NB4 (cell line): ENCODE measurements around the gene ABHD5.

ENCODE experiments used
- DNase-seq: peaks from one replicate; pipeline ENCODE4 v3.0.0; 2010; ENCODE audit warnings: low read depth
- H3K4me3 ChIP-seq: one replicate; pipeline ENCODE4 v1.5.1; 2011; ENCODE audit warnings: mild to moderate bottlenecking, low read depth, low read length, moderate library complexity
- CTCF ChIP-seq: IDR thresholded peaks from one replicate; pipeline ENCODE4 v1.5.1; 2012; ENCODE audit warnings: low read depth, low read length
- MAX ChIP-seq: IDR thresholded peaks from 2 replicates; pipeline ENCODE4 v1.6.1; 2011; ENCODE audit warnings: low read depth, low read length
- MYC ChIP-seq: IDR thresholded peaks from 2 replicates; pipeline ENCODE4 v1.6.1; 2011; ENCODE audit warnings: low read depth, low read length
- POLR2A ChIP-seq: IDR thresholded peaks from 2 replicates; pipeline ENCODE4 v1.6.1; 2011; ENCODE audit warnings: mild to moderate bottlenecking; ENCODE audit not compliant: insufficient read length; ENCODE audit errors: extremely low read depth

ABHD5 gene

GRCh38 chr3:43685921-43686320, 4.8 kb upstream of the ABHD5 start:
- no peak for TF ChIP-seq POLR2A
- no peak for TF ChIP-seq CTCF
- no peak for TF ChIP-seq MYC
- TF ChIP-seq MAX, result no peak
- DNase-seq, result no peak
- H3K4me3 ChIP-seq, result no peak overlapping the region

GRCh38 chr3:43686333-43686699, 4.4 kb upstream of the ABHD5 start:
- TF ChIP-seq POLR2A (no peak), CTCF (no peak), MYC (no peak), MAX (no peak)
- no peak overlapping the region for H3K4me3 ChIP-seq
- no peak for DNase-seq

- no peak overlapping the region for H3K4me3 ChIP-seq
- no peak for TF ChIP-seq CTCF
- no peak for TF ChIP-seq MAX
- DNase-seq, result no peak
Observed at GRCh38 chr3:43686700-43687498, 3.8 kb upstream of the ABHD5 start.

- TF ChIP-seq MYC, result no peak
- no peak for TF ChIP-seq POLR2A
- TF ChIP-seq CTCF, result no peak
- no peak for TF ChIP-seq MAX
- DNase-seq, result no peak
- no peak overlapping the region for H3K4me3 ChIP-seq
Observed at GRCh38 chr3:43687499-43687811, 3.3 kb upstream of the ABHD5 start.

- no peak for DNase-seq
- no peak for TF ChIP-seq CTCF
- TF ChIP-seq MYC, result no peak
- no peak for TF ChIP-seq MAX
- no peak for TF ChIP-seq POLR2A
- H3K4me3 ChIP-seq, result no peak overlapping the region
Observed at GRCh38 chr3:43688245-43688650, 2.5 kb upstream of the ABHD5 start.

GRCh38 chr3:43689166-43689565, 1.6 kb upstream of the ABHD5 start:
- TF ChIP-seq MAX, result no peak
- no peak for TF ChIP-seq MYC
- no peak for TF ChIP-seq POLR2A
- no peak for TF ChIP-seq CTCF
- DNase-seq, result no peak
- H3K4me3 ChIP-seq, result no peak overlapping the region
